ENCODE measurements around the gene CYP4X1.
"Not testable (repeated sequence)": the region's sequence is repeated elsewhere in the genome, so short reads cannot be mapped to it uniquely, and the experiment has no call there.

Gene CYP4X1

GRCh38 chr1:47069080-47069479 is 45.6 kb downstream of the CYP4X1 start:
- DNase-seq (ENCODE audit: low read depth), result not testable (repeated sequence)

GRCh38 chr1:47069509-47069908 is 46.0 kb downstream of the CYP4X1 start:
- not testable (repeated sequence) for DNase-seq (ENCODE audit: low read depth)

GRCh38 chr1:47089356-47089755 is 65.9 kb downstream of the CYP4X1 start:
- DNase-seq (ENCODE audit: low read depth), result peak; percentile 3

GRCh38 chr1:47091476-47091875 is 68.0 kb downstream of the CYP4X1 start:
- DNase-seq (ENCODE audit: low read depth), result not testable (repeated sequence)
